HG02884 (cell line): ENCODE results near the gene PHAF1.

Experiments used
- ATAC-seq: cut with Tn5 transposase; IDR thresholded peaks from one replicate; pipeline ENCODE4 v1.9.1; 2021; ENCODE audit warnings: mild to moderate bottlenecking, moderate library complexity; ENCODE audit not compliant: unreplicated experiment

The PHAF1 gene

DNA sequence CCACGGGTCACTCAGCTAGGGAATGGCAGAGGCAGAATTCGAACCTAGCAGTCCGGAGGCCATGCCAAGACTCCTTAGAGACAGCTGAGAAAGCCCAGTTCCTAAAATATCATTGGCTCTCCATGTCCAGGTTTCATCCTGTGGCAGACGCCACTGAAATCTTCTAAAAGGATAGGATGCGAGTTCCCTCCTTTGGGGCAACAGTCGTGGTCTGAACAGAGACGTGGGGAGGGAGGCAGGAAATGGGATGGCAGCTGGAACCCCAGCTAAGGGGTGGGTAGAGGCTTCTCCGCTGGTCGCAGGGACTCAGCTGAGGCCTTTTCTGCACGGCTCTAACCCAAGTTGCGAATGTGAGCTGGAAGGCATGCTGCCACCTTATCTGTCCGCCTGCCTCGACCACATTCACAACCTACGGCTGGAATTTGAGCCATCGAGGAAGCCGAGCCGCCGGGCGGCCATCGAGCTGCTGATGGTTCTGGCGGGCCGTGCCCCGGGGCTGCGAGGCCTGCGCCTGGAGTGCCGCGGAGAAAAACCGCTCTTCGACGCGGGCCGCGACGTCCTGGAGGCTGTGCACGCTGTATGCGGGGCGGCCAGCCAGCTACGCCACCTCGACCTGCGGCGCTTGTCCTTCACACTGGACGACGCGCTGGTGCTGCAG, 52.9 kb downstream of the PHAF1 start:
- no peak for ATAC-seq

GRCh38 chr16:67163164-67163998, 53.6 kb downstream of the PHAF1 start:
- no peak for ATAC-seq

DNA sequence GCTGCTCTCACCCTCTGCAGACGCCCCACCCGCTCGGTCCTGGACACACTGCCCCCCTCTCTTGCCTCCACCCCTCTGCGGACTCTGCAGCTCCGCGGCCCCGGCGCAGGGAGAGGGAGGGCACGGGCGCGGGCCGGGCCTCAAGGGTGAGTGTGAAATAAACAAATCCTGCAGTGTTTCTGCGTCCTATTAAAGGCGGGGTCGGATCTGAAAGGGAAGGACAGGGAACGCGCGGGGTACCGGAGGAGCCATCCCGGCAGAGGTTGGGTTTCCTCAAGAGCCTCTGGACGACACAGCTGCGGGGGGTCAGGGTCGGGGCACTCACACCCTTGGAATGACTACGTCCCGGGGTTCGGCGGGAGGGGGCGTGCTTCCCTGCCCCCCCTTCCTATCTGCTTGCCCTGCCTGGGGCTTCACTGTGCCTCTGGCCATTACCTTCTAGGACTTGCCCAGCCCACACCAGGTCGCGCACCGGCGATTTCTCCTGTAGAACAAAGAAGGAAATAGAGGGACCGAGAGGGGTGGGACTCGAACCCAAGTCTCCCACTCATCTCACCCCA, 54.3 kb downstream of the PHAF1 start:
- ATAC-seq: no peak

DNA sequence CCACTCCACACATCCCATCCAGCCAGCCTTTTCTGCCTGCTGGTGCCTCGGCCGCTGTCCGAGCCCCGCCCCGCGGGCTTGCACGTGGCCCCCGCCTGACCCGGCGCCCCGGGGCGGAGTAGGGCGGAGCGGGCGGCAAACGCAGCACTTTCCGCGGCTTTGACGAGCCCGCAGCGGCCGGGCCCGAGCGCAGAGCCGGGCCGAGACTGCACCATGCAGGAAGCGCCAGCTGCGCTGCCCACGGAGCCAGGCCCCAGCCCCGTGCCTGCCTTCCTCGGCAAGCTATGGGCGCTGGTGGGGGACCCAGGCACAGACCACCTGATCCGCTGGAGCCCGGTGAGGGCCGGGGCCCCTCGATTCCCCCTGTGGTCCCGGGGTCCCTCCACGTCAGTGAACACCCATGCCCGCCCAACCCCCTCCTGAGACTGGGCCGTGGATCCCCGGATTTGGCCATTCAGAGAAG, 54.9 kb downstream of the PHAF1 start, which contains the start of gene HSF4:
Gene HSF4 (plus strand): TSS at position 147 of the 463 bp plus-strand sequence. CDS start 67 bp downstream, at position 214.
- no peak for ATAC-seq

- no peak for ATAC-seq
Measured at GRCh38 chr16:67165121-67166078, 55.7 kb downstream of the PHAF1 start.

DNA sequence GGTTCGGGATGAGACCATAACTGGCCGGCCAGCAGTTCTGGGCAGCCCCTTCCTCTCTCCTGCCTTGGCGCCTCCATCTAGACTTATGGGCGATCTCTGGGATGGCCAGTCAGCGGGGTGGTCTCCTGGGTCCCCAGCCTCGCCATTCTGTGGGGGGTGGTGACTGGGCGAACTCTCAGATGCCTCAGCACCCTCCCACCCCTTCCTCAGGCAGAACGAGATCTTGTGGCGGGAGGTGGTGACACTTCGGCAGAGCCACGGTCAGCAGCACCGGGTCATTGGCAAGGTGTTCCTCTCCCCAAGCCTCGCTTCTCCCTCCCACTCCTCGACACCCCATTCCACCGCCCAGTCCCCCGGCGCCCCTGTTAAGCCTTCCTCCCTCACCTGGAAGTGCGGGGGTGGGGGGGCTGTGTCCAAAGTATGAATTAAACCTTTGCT, 56.4 kb downstream of the PHAF1 start:
- ATAC-seq: no peak

- ATAC-seq: no peak
Measured at GRCh38 chr16:67166598-67167168, 56.9 kb downstream of the PHAF1 start.

DNA sequence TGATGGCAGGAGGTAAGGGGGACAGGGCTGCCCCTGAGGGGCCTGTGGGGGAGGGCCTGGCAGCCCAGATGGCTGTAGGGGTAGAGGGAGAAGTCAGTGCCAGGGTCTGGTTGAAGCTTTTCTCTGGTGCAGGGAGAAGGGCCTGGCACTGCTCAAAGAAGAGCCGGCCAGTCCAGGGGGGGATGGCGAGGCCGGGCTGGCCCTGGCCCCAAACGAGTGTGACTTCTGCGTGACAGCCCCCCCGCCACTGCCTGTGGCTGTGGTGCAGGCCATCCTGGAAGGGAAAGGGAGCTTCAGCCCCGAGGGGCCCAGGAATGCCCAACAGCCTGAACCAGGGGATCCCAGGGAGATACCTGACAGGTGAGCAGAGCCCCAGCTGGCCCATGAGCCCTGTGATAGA, 57.8 kb downstream of the PHAF1 start:
- ATAC-seq: no peak

DNA sequence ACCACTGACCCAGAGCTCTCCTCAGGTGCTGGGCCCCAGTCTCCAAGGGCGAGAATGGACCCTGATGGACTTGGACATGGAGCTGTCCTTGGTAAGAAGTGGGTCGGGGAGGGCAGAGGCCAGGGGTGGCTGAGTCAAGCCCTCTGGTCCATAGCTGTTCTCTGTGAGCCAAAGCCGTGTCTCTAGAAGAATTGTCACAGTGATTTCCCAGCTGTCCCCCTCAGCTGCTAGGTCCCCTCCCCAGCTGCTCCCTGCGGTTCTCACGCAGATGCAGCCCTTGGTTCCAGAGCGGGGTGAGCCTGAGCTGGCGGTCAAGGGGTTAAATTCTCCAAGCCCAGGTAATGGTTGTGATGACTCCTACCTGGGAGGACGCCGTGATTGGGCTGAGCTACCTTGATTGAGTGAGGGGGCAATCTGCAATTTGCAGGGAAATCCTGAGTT, 59.3 kb downstream of the PHAF1 start:
- ATAC-seq: no peak

GRCh38 chr16:67169642-67170167, 60.0 kb downstream of the PHAF1 start:
- peak; percentile 16 for ATAC-seq

- ATAC-seq: peak; percentile 40
Measured at GRCh38 chr16:67170168-67170948, 60.6 kb downstream of the PHAF1 start, which contains the start of gene NOL3. TSS of gene NOL3 (plus strand) at chr16:67170538.

GRCh38 chr16:67170949-67171649, 61.4 kb downstream of the PHAF1 start:
- ATAC-seq: no peak

DNA sequence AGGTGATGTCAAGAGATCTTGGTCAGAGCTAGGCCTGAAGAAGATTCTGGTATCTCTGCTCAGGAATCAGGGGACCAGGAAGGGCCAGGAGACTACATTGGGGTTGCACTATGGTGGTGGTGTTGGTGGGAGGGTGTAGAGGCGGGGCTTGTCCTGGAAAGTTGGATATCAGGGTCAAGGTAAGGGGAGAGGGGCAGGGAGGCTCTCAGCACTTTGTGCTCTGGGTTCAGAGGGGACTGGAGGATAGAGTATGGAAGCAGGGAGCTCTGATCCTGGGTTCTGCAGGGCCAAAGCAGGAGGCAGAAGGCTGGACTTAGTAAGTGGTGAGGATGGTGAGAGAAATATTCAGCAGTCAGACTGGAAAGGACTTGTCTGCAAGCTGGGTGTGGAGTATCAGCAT, 63.6 kb downstream of the PHAF1 start:
- ATAC-seq: no peak

GRCh38 chr16:67173808-67174705, 64.3 kb downstream of the PHAF1 start:
- no peak for ATAC-seq

GRCh38 chr16:67174706-67175231, 65.0 kb downstream of the PHAF1 start:
- no peak for ATAC-seq

DNA sequence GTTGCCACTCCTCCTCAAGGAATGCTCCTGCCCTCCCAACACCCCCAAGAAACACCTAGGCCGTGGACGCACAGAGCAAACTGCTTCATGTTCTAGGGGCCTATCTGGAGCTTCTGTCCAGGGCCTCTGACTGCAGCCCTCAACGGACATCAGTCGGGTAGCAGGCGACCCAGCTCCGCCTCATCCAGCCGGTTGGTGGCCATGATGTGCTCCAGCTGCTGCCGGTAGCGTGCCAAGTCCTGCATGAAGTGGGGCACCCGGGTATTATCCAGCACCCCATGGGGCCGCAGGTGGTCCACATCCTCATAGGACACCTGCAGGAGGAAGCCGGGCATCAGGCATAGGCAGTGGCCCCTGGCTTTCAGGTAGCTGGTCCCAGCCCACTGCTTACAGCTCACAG, 66.9 kb downstream of the PHAF1 start:
- ATAC-seq: no peak
